GM18873 (cell line): ENCODE results near the gene MAP2K5.
"Not testable (repeated sequence)": the region's sequence is repeated elsewhere in the genome, so short reads cannot be mapped to it uniquely, and the experiment has no call there.

Source experiments
- ATAC-seq: cut with Tn5 transposase; IDR thresholded peaks from one replicate; pipeline ENCODE4 v1.9.1; 2021; ENCODE audit warnings: mild to moderate bottlenecking, moderate library complexity, moderate number of reproducible peaks; ENCODE audit not compliant: unreplicated experiment, low FRiP score

MAP2K5 gene

GRCh38 chr15:67646847-67647246 lies 104.3 kb downstream of the MAP2K5 start:
- no peak for ATAC-seq

- no peak for ATAC-seq
Observed at GRCh38 chr15:67652586-67652985, 110.1 kb downstream of the MAP2K5 start.

- no peak for ATAC-seq
Observed at GRCh38 chr15:67660446-67660845, 117.9 kb downstream of the MAP2K5 start.

GRCh38 chr15:67660874-67661606 lies 118.5 kb downstream of the MAP2K5 start:
- no peak for ATAC-seq

GRCh38 chr15:67670647-67671305 lies 128.3 kb downstream of the MAP2K5 start:
- ATAC-seq: no peak

GRCh38 chr15:67672834-67673233 lies 130.3 kb downstream of the MAP2K5 start:
- not testable (repeated sequence) for ATAC-seq

GRCh38 chr15:67674983-67675382 lies 132.5 kb downstream of the MAP2K5 start:
- no peak for ATAC-seq

GRCh38 chr15:67678089-67678488 lies 135.6 kb downstream of the MAP2K5 start:
- no peak for ATAC-seq

- no peak for ATAC-seq
Observed at GRCh38 chr15:67678993-67679392, 136.5 kb downstream of the MAP2K5 start.

GRCh38 chr15:67680641-67681040 lies 138.1 kb downstream of the MAP2K5 start:
- no peak for ATAC-seq

- no peak for ATAC-seq
Observed at GRCh38 chr15:67685008-67685599, 142.6 kb downstream of the MAP2K5 start.

GRCh38 chr15:67685716-67686115 lies 143.2 kb downstream of the MAP2K5 start:
- no peak for ATAC-seq

GRCh38 chr15:67690936-67691335 lies 148.4 kb downstream of the MAP2K5 start:
- no peak for ATAC-seq

GRCh38 chr15:67691450-67691849 lies 148.9 kb downstream of the MAP2K5 start:
- ATAC-seq: no peak

GRCh38 chr15:67692573-67692972 lies 150.1 kb downstream of the MAP2K5 start:
- ATAC-seq: no peak

GRCh38 chr15:67696087-67696486 lies 153.6 kb downstream of the MAP2K5 start:
- no peak for ATAC-seq

- ATAC-seq: no peak
Observed at GRCh38 chr15:67700023-67700422, 157.5 kb downstream of the MAP2K5 start.

- ATAC-seq: no peak
Observed at GRCh38 chr15:67701669-67702068, 159.2 kb downstream of the MAP2K5 start.

- ATAC-seq: no peak
Observed at GRCh38 chr15:67707520-67708283, 165.2 kb downstream of the MAP2K5 start.

GRCh38 chr15:67708500-67708899 lies 166.0 kb downstream of the MAP2K5 start:
- no peak for ATAC-seq

- ATAC-seq: no peak
Observed at GRCh38 chr15:67715170-67715569, 172.7 kb downstream of the MAP2K5 start.
